Measurements from ENCODE around the gene TP53I13.
"Not testable (repeated sequence)": the region's sequence is repeated elsewhere in the genome, so short reads cannot be mapped to it uniquely, and the experiment has no call there.

Gene TP53I13

GRCh38 chr17:29568331-29569244 lies at the start of gene TP53I13:
TP53I13 (plus strand) TSS chr17:29568701; CDS start chr17:29568759, 58 bp downstream.
- no peak for TF ChIP-seq JUND (IDR thresholded peaks at IDR 0.05; ENCODE audit: low read depth)
- in situ Hi-C loops (cut with HindIII; ENCODE audit: low pct_unique_long_range_greater_than_20kb, low sequenced_read_pairs): no loop called here
- DNase-seq (ENCODE audit: low read depth in 1 of 2, low spot score in 1 of 2): peak; percentile 94 to 97

DNA sequence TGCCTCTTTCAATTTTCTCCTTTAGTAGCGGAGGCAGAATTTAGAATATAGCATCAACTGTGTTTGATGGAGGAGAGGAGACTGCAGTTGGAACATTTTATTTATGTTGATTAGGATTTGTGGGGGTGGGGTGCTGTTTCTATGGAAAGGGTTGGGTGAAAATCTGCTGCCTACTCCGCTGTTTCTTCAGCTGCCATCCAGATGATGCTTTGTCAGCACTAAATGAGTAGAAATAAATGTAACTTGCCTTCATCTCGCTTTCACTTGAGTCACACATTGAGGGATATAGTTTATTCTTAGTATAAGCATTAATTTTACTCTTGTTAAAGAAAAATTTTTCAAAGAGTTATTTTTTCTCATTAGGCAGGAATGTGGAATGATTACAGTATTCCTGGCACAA lies 43.8 kb upstream of the TP53I13 start:
- in situ Hi-C loops (cut with HindIII; ENCODE audit: low pct_unique_long_range_greater_than_20kb, low sequenced_read_pairs): no loop called here
- TF ChIP-seq JUND (IDR thresholded peaks at IDR 0.05; ENCODE audit: low read depth): no peak
- no peak for DNase-seq (ENCODE audit: low read depth in 1 of 2, low spot score in 1 of 2)

- in situ Hi-C loops (cut with HindIII; ENCODE audit: low pct_unique_long_range_greater_than_20kb, low sequenced_read_pairs): no loop called here
- TF ChIP-seq JUND (IDR thresholded peaks at IDR 0.05; ENCODE audit: low read depth): no peak
Observed at GRCh38 chr17:29526322-29526721, 42.2 kb upstream of the TP53I13 start.

GRCh38 chr17:29533976-29534375 lies 34.5 kb upstream of the TP53I13 start:
- DNase-seq (ENCODE audit: low read depth in 1 of 2, low spot score in 1 of 2): no peak
- in situ Hi-C loops (cut with HindIII; ENCODE audit: low pct_unique_long_range_greater_than_20kb, low sequenced_read_pairs): no loop called here
- TF ChIP-seq JUND (IDR thresholded peaks at IDR 0.05; ENCODE audit: low read depth): no peak

More at GRCh38 chr17:29526322-29526721, 42.2 kb upstream of the TP53I13 start:
- peak in 1 of 2 experiments; percentile 9 for DNase-seq (ENCODE audit: low read depth in 1 of 2, low spot score in 1 of 2)

GRCh38 chr17:29544066-29544465 lies 24.4 kb upstream of the TP53I13 start:
- no peak for TF ChIP-seq JUND (IDR thresholded peaks at IDR 0.05; ENCODE audit: low read depth)
- DNase-seq (ENCODE audit: low read depth in 1 of 2, low spot score in 1 of 2): no peak
- in situ Hi-C loops (cut with HindIII; ENCODE audit: low pct_unique_long_range_greater_than_20kb, low sequenced_read_pairs): no loop called here

- no peak for TF ChIP-seq JUND (IDR thresholded peaks at IDR 0.05; ENCODE audit: low read depth)
- in situ Hi-C loops (cut with HindIII; ENCODE audit: low pct_unique_long_range_greater_than_20kb, low sequenced_read_pairs): no loop called here
- DNase-seq (ENCODE audit: low read depth in 1 of 2, low spot score in 1 of 2): no peak
Observed at GRCh38 chr17:29546085-29546484, 22.4 kb upstream of the TP53I13 start.

GRCh38 chr17:29546830-29547229 lies 21.7 kb upstream of the TP53I13 start:
- DNase-seq (ENCODE audit: low read depth in 1 of 2, low spot score in 1 of 2): no peak
- TF ChIP-seq JUND (IDR thresholded peaks at IDR 0.05; ENCODE audit: low read depth): no peak
- in situ Hi-C loops (cut with HindIII; ENCODE audit: low pct_unique_long_range_greater_than_20kb, low sequenced_read_pairs): no loop called here

GRCh38 chr17:29549177-29549923 lies 19.2 kb upstream of the TP53I13 start:
- in situ Hi-C loops (cut with HindIII; ENCODE audit: low pct_unique_long_range_greater_than_20kb, low sequenced_read_pairs): no loop called here
- no peak for TF ChIP-seq JUND (IDR thresholded peaks at IDR 0.05; ENCODE audit: low read depth)
- DNase-seq (ENCODE audit: low read depth in 1 of 2, low spot score in 1 of 2): no peak

- no peak for DNase-seq (ENCODE audit: low read depth in 1 of 2, low spot score in 1 of 2)
- no peak for TF ChIP-seq JUND (IDR thresholded peaks at IDR 0.05; ENCODE audit: low read depth)
- in situ Hi-C loops (cut with HindIII; ENCODE audit: low pct_unique_long_range_greater_than_20kb, low sequenced_read_pairs): no loop called here
Observed at GRCh38 chr17:29555840-29556239, 12.7 kb upstream of the TP53I13 start.

- DNase-seq (ENCODE audit: low read depth in 1 of 2, low spot score in 1 of 2): no peak
Observed at GRCh38 chr17:29557085-29557738, 11.3 kb upstream of the TP53I13 start.

DNA sequence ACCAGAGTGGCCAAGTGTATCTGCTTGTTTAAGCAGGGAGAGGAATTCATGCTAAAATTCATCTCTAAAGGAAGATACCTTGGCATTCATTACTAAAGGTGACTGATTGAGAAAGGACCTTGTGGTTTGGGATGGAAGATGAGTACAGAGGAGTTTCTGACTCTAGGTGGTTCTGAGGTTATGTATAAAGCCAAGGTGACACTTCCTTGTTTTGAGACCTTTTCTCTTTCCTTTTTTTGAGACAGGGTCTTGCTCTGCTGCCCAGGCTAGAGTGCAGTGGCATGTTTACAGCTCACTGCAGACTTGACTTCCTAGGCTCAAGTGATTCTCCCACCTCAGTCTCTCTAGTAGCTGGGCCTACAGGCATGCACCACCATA lies 10.8 kb upstream of the TP53I13 start:
- in situ Hi-C loops (cut with HindIII; ENCODE audit: low pct_unique_long_range_greater_than_20kb, low sequenced_read_pairs): no loop called here
- no peak for DNase-seq (ENCODE audit: low read depth in 1 of 2, low spot score in 1 of 2)
- TF ChIP-seq JUND (IDR thresholded peaks at IDR 0.05; ENCODE audit: low read depth): no peak

More at GRCh38 chr17:29557085-29557738, 11.3 kb upstream of the TP53I13 start:
- no peak for TF ChIP-seq JUND (IDR thresholded peaks at IDR 0.05; ENCODE audit: low read depth)
- in situ Hi-C loops (cut with HindIII; ENCODE audit: low pct_unique_long_range_greater_than_20kb, low sequenced_read_pairs): no loop called here

DNA sequence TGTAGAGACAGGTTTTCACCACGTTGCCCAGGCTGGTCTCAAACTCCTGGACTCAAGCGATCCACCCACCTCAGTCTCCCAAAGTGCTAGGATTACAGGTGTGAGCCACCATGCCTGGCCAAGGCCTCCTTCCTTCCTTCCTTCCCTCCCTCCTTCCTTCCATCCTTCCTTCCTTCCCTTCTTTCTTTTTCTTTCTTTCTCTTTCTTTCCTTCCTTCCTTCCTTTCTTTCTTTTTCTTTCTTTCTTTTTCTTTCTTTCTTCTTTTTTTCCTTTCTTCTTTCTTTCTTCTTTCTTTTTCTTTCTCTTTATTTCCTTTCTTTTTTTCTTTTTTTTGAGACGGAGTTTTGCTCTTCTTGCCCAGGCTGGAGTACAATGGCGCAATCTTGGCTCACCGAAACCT lies 10.4 kb upstream of the TP53I13 start:
- DNase-seq (ENCODE audit: low read depth in 1 of 2, low spot score in 1 of 2); in situ Hi-C loops (cut with HindIII; ENCODE audit: low pct_unique_long_range_greater_than_20kb, low sequenced_read_pairs): not testable (repeated sequence)

Data from T47D (cell line).